Measurements from ENCODE around the gene GPRIN3. TPM values are rescaled to one million over a fixed set of nuclear protein-coding genes. Genes with fewer than 3 reads are reported as not detected.

The GPRIN3 gene
- total and polyA plus RNA-seq, 2 of the 13 experiments (the other 11 are each of a cell fraction or from before 2014, with no cell fraction given), result not detected

GRCh38 chr4:89267846-89268245 lies 39.8 kb downstream of the GPRIN3 start (continued):
- TF ChIP-seq, protein P1, sequence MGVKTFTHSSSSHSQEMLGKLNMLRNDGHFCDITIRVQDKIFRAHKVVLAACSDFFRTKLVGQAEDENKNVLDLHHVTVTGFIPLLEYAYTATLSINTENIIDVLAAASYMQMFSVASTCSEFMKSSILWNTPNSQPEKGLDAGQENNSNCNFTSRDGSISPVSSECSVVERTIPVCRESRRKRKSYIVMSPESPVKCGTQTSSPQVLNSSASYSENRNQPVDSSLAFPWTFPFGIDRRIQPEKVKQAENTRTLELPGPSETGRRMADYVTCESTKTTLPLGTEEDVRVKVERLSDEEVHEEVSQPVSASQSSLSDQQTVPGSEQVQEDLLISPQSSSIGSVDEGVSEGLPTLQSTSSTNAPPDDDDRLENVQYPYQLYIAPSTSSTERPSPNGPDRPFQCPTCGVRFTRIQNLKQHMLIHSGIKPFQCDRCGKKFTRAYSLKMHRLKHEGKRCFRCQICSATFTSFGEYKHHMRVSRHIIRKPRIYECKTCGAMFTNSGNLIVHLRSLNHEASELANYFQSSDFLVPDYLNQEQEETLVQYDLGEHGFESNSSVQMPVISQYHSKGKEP (CRISPR knock-in tag; IDR thresholded peaks at IDR 0.05), result no peak
- TF ChIP-seq ELF4 (CRISPR knock-in tag; IDR thresholded peaks at IDR 0.05; ENCODE audit: borderline replicate concordance), result no peak
- no peak for TF ChIP-seq ZKSCAN5 (CRISPR knock-in tag; IDR thresholded peaks at IDR 0.05)

DNA sequence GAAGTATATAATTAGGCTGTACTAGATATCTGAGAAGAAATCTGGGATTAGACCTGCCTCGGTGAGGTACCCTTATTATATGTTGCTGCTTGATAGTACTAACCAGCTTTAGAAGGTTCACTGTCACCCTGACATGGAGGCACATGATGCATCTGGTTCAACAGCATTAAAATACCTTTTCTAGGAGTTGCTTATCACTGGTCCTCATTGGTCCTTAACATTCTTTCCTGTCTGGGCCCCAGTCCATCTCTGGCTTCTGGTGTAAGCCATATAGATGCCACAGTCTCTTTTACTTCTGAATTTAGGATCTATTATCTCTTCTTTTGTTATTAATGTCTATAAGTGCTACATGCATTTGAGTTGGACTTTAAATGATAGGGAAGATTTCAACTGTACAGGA lies 40.2 kb downstream of the GPRIN3 start:
- BruUV-seq (replicated peaks), result no TSS peak
- Histone ChIP-seq H3K36me3 (replicated peaks in 1 of 2; ENCODE audit: control insufficient read depth in 1 of 2, insufficient read depth in 2 of 2, low read length in 2 of 2) (no peaks in the 10 kb centered on the region), H3K9ac (ENCODE audit: insufficient read depth, low read depth, low read length) (no peak overlapping the region), H3K27ac (ENCODE audit: extremely low read length, insufficient read depth, low read length) (no peak overlapping the region), H3K4me2 (ENCODE audit: low read depth, low read length) (no peak overlapping the region), H2AFZ (ENCODE audit: low read length) (no peak overlapping the region), H3K27me3 (ENCODE audit: control insufficient read depth in 1 of 2, insufficient read depth in 2 of 2, low read length in 2 of 2) (no peaks in the 10 kb centered on the region; a peak in 1 of 5 replicates), H3K4me3 (replicated peaks in 1 of 3; ENCODE audit: insufficient read depth in 1 of 3, low read depth in 2 of 3, low read length in 3 of 3) (no peak overlapping the region), H3K9me3 (ENCODE audit: low read length) (no peaks in the 10 kb centered on the region), H3K79me2 (ENCODE audit: insufficient read depth, low read length) (no peaks in the 10 kb centered on the region), H3K4me1 (ENCODE audit: insufficient read depth, low read length) (no peaks in the 10 kb centered on the region), H4K20me1 (ENCODE audit: insufficient read depth, low read length) (no peaks in the 10 kb centered on the region)
- ATAC-seq, result no peak
- in situ Hi-C loops (cut with HindIII; ENCODE audit: extremely low pct_ligation_motif_present, low pct_unique_long_range_greater_than_20kb) (no loop called here), intact Hi-C loops (cut with micrococcal nuclease; ENCODE audit: unreplicated experiment) (no loop called here)
- 0% methylated on average over 1 of the region's 1 CpG for WGBS (ENCODE audit: low lambda C conversion rate)
- ChIA-PET POLR2A (no interaction called here), CTCF (ENCODE audit: low intra/inter-chr PET ratio, low total read pairs) (no interaction called here)
- no peak for DNase-seq (ENCODE audit: low spot score)
- FAIRE-seq, result no peak
- TF ChIP-seq, protein P2, sequence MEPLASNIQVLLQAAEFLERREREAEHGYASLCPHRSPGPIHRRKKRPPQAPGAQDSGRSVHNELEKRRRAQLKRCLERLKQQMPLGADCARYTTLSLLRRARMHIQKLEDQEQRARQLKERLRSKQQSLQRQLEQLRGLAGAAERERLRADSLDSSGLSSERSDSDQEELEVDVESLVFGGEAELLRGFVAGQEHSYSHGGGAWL (CRISPR knock-in tag; IDR thresholded peaks at IDR 0.05), result no peak
- TF ChIP-seq ZNF607 (CRISPR knock-in tag; IDR thresholded peaks at IDR 0.05; ENCODE audit: borderline replicate concordance), result no peak
- no peak for TF ChIP-seq ZNF543 (CRISPR knock-in tag; IDR thresholded peaks at IDR 0.05)
- no peak for TF ChIP-seq KDM5B (CRISPR knock-in tag; IDR thresholded peaks at IDR 0.05; ENCODE audit: borderline replicate concordance)
- no peak for TF ChIP-seq ZBTB3 (CRISPR knock-in tag; IDR thresholded peaks at IDR 0.05; ENCODE audit: borderline replicate concordance, low read depth)
- no peak for TF ChIP-seq KAT7 (CRISPR knock-in tag; IDR thresholded peaks at IDR 0.05; ENCODE audit: borderline replicate concordance)
- TF ChIP-seq ZNF576 (CRISPR knock-in tag; IDR thresholded peaks at IDR 0.05), result no peak

Measured in HepG2 (cell line).